Panc1 (cell line): ENCODE results near the gene DPP7.

Source experiments
- POLR2AphosphoS5 ChIP-seq: IDR thresholded peaks from 2 replicates; pipeline ENCODE4 v1.6.1; 2012; ENCODE audit warnings: mild to moderate bottlenecking, low read depth, low read length, moderate library complexity
- SIN3A ChIP-seq: IDR thresholded peaks from 2 replicates; pipeline ENCODE4 v1.6.1; 2012; ENCODE audit warnings: low read depth, mild to moderate bottlenecking, low read length, moderate library complexity, borderline replicate concordance; ENCODE audit not compliant: insufficient read depth
- TCF7L2 ChIP-seq: IDR thresholded peaks from 2 replicates; pipeline ENCODE4 v1.6.1; 2011; ENCODE audit warnings: mild to moderate bottlenecking, low read depth, low read length, inconsistent platforms
- TF ChIP-seq, protein P1 (sequence below): fragments of 450-650 bp; IDR thresholded peaks from 2 replicates; pipeline ENCODE4 v1.5.1; 2017; ENCODE audit warnings: mild to moderate bottlenecking
- TF ChIP-seq, protein P2 (sequence below), 2 experiments: IDR thresholded peaks; 2 replicates each; pipeline ENCODE4 v1.6.1; 2011 to 2012; ENCODE audit warnings: low read depth in 2 of 2, control low read depth in 1 of 2, low read length in 1 of 2, mild to moderate bottlenecking in 1 of 2, moderate library complexity in 1 of 2; ENCODE audit not compliant: insufficient read depth in 1 of 2

DNA sequence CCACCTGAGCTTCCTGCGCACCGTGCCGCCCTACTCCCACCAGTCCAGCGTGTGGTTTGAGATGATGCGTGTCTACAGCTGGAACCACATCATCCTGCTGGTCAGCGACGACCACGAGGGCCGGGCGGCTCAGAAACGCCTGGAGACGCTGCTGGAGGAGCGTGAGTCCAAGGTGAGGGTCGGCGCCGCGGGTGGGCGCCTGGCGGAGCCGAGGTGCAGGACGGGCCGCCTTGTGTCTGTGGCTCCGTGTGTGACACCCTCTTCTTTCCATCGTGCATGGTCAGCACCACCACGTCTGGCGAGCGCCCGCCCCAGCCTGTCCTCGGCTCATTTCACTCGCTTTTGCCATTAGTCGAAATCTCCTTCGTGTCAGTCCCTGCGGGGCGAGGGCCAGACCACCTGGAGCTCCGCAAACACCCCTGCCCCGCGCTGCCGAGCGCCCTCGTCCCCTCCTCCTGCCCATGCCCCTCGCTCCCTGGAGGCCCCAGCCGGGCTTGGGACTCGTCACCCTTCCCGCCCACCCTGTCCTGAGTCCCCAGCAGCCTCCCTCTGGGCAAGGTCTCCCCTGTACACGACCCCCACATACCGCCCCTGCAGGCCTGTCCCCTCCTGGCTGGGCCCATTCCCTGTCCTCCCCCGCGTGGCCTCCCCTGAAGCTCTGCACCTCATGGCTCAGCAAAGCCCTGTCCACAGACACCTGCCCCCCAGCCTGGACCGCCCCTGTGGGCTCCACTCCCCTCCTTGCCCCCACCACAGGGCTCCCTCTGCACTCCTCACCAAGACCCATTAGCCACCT lies 31.4 kb upstream of the DPP7 start:
- TF ChIP-seq, protein P1, sequence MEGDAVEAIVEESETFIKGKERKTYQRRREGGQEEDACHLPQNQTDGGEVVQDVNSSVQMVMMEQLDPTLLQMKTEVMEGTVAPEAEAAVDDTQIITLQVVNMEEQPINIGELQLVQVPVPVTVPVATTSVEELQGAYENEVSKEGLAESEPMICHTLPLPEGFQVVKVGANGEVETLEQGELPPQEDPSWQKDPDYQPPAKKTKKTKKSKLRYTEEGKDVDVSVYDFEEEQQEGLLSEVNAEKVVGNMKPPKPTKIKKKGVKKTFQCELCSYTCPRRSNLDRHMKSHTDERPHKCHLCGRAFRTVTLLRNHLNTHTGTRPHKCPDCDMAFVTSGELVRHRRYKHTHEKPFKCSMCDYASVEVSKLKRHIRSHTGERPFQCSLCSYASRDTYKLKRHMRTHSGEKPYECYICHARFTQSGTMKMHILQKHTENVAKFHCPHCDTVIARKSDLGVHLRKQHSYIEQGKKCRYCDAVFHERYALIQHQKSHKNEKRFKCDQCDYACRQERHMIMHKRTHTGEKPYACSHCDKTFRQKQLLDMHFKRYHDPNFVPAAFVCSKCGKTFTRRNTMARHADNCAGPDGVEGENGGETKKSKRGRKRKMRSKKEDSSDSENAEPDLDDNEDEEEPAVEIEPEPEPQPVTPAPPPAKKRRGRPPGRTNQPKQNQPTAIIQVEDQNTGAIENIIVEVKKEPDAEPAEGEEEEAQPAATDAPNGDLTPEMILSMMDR = no peak
- no peak for TF ChIP-seq TCF7L2
- TF ChIP-seq, protein P2, sequence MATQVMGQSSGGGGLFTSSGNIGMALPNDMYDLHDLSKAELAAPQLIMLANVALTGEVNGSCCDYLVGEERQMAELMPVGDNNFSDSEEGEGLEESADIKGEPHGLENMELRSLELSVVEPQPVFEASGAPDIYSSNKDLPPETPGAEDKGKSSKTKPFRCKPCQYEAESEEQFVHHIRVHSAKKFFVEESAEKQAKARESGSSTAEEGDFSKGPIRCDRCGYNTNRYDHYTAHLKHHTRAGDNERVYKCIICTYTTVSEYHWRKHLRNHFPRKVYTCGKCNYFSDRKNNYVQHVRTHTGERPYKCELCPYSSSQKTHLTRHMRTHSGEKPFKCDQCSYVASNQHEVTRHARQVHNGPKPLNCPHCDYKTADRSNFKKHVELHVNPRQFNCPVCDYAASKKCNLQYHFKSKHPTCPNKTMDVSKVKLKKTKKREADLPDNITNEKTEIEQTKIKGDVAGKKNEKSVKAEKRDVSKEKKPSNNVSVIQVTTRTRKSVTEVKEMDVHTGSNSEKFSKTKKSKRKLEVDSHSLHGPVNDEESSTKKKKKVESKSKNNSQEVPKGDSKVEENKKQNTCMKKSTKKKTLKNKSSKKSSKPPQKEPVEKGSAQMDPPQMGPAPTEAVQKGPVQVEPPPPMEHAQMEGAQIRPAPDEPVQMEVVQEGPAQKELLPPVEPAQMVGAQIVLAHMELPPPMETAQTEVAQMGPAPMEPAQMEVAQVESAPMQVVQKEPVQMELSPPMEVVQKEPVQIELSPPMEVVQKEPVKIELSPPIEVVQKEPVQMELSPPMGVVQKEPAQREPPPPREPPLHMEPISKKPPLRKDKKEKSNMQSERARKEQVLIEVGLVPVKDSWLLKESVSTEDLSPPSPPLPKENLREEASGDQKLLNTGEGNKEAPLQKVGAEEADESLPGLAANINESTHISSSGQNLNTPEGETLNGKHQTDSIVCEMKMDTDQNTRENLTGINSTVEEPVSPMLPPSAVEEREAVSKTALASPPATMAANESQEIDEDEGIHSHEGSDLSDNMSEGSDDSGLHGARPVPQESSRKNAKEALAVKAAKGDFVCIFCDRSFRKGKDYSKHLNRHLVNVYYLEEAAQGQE (IDR thresholded peaks at IDR 0.05; ENCODE audit: insufficient read depth in 1 of 2, low read depth in 2 of 2, low read length in 1 of 2) = peak; percentile 72 to 81
- no peak for TF ChIP-seq POLR2AphosphoS5
- no peak for TF ChIP-seq SIN3A
